Breast epithelium (tissue), 4 donors: Measurements from ENCODE around the gene RASA3. TPM values are rescaled to one million over a fixed set of nuclear protein-coding genes. Genes with fewer than 3 reads are reported as not detected.
"Not testable (repeated sequence)": the region's sequence is repeated elsewhere in the genome, so short reads cannot be mapped to it uniquely, and the experiment has no call there.

Experiments used
- DNase-seq, 2 donors: peaks; one replicate each; pipeline ENCODE4 v3.0.0-alpha.2; 2019; ENCODE audit warnings: low spot score in 2 of 2
- H3K27ac ChIP-seq, 2 donors: fragments of 200-600 bp; sonication (generic) in 1 of 2; one replicate each; pipeline ENCODE4 v1.5.1; 2016 to 2019; ENCODE audit warnings: mild to moderate bottlenecking in 1 of 2
- H3K27me3 ChIP-seq, 2 donors: fragments of 200-600 bp; sonication (generic) in 1 of 2; one replicate each; pipeline versions ENCODE4 v1.5.1 to v1.6.0; 2017 to 2019; ENCODE audit warnings: control low read depth in 1 of 2, mild to moderate bottlenecking in 1 of 2
- H3K36me3 ChIP-seq: fragments of 200-600 bp; one replicate; pipeline ENCODE4 v1.5.1; 2019
- H3K4me1 ChIP-seq, 2 donors: fragments of 200-600 bp; sonication (generic); one replicate each; pipeline ENCODE4 v1.5.1; 2016 to 2019; ENCODE audit warnings: control low read depth in 1 of 2
- H3K4me3 ChIP-seq, 3 donors: fragments of 200-600 bp; sonication (generic); 1 replicate in 2 of 3; 2 replicates in 1 of 3; pipeline ENCODE4 v1.5.1; 2016 to 2019; ENCODE audit warnings: mild to moderate bottlenecking in 3 of 3, moderate library complexity in 2 of 3
- H3K9me3 ChIP-seq, 2 donors: fragments of 200-600 bp; sonication (generic) in 1 of 2; one replicate each; pipeline ENCODE4 v1.5.1; 2016 to 2019; ENCODE audit warnings: control low read depth in 1 of 2
- POLR2A ChIP-seq: fragments of 450-650 bp; IDR thresholded peaks from one replicate; pipeline ENCODE4 v1.6.1; 2016; ENCODE audit warnings: antibody characterized with exemption, mild to moderate bottlenecking, moderate library complexity
- POLR2AphosphoS5 ChIP-seq, 3 donors: sonication (generic); formaldehyde crosslinking; IDR thresholded peaks; one replicate each; pipeline ENCODE4 v1.6.1; 2017; ENCODE audit warnings: antibody characterized with exemption in 3 of 3
- intact Hi-C: fragments of 100-400 bp; cut with DNase I; formaldehyde crosslinking; loops from one replicate; pipeline ENCODE4 v1.15.1; 2023; ENCODE audit warnings: low total_unique reads
- total RNA-seq, 3 donors: library from RNA; depleted of rRNA; stranded (reverse); fragments of >200 nt; gene quantifications; one replicate each; pipeline ENCODE4 v1.1.0, GENCODE V29; 2016
- TF ChIP-seq, protein P1 (sequence below), 3 donors: fragments of 450-650 bp; IDR thresholded peaks; one replicate each; pipeline ENCODE4 v1.5.1; 2016 to 2017; ENCODE audit warnings: antibody characterized with exemption in 3 of 3, mild to moderate bottlenecking in 3 of 3, moderate library complexity in 3 of 3

The RASA3 gene
- total RNA-seq, 3 donors from 2014 or later = 14.2 to 54.9 (median 31.5) TPM

- intact Hi-C loops = loop anchor here (1.0 kb wide), 1 partner anchor 23 kb away; no protein-coding TSS in a partner anchor
- Histone ChIP-seq H3K27ac (peak overlapping the region; percentile 40 to 61), H3K9me3 (no peaks in the 10 kb centered on the region), H3K4me1 (no peaks in the 10 kb centered on the region), H3K27me3 (no peaks in the 10 kb centered on the region), H3K4me3 (no peak overlapping the region), H3K36me3 (no peaks in the 10 kb centered on the region)
- DNase-seq = peak in 1 of 2 donors; percentile 52
- TF ChIP-seq POLR2AphosphoS5 (IDR thresholded peaks at IDR 0.05) = no peak
- TF ChIP-seq, protein P1, sequence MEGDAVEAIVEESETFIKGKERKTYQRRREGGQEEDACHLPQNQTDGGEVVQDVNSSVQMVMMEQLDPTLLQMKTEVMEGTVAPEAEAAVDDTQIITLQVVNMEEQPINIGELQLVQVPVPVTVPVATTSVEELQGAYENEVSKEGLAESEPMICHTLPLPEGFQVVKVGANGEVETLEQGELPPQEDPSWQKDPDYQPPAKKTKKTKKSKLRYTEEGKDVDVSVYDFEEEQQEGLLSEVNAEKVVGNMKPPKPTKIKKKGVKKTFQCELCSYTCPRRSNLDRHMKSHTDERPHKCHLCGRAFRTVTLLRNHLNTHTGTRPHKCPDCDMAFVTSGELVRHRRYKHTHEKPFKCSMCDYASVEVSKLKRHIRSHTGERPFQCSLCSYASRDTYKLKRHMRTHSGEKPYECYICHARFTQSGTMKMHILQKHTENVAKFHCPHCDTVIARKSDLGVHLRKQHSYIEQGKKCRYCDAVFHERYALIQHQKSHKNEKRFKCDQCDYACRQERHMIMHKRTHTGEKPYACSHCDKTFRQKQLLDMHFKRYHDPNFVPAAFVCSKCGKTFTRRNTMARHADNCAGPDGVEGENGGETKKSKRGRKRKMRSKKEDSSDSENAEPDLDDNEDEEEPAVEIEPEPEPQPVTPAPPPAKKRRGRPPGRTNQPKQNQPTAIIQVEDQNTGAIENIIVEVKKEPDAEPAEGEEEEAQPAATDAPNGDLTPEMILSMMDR (IDR thresholded peaks at IDR 0.05) = no peak
- no peak for TF ChIP-seq POLR2A
These were observed 30.9 kb downstream of the RASA3 start for GRCh38 chr13:114101358-114102130.

DNA sequence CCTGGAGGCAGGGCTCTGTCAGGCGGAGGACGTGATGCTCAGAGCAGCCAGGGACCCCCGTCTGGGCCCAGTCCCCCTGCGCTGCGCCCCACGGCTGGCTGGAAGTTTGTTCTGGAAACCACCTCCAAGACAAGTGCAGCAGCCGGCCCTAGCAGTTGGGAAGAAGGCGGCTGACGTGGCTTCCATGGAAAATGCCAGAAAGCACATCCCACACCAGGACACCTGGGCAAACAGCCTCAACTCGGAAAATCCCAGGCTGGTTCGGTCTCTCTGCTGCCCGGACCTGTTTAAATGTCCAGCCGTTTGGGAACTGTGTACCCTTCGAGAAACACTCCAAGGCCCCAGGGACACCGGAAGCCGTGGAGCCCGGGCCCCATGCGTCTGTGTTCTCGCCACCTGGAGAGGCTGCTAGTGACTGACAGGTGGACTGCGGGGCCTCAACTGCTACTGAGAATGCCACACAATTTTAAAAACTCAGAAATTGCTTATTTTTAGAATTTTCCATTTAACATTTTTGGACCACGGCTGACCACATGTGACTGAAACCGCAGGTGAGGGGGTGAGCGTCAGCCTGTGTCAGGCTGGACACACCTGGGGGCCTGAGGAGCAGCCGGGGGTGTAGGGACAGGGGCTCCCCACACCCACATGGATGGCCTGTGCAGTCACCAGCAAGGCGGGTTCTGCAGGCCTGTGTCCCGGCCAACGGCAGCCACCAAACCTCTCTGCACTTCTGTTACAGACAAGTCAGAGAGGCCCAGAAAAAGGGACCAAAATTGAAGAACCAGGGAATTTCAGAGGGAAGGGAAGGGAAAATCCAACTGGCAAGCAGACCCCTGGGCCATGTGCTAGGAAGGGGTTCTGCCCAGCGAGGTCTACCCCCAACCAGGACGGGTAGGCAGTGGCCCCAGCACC lies 31.7 kb downstream of the RASA3 start:
- Histone ChIP-seq H3K36me3 (no peaks in the 10 kb centered on the region), H3K4me1 (no peaks in the 10 kb centered on the region), H3K4me3 (no peak overlapping the region), H3K27me3 (no peaks in the 10 kb centered on the region), H3K27ac (peak overlapping the region; percentile 40 to 61), H3K9me3 (no peaks in the 10 kb centered on the region)
- intact Hi-C loops = no loop called here
- DNase-seq = peak in 1 of 2 donors; percentile 57
- TF ChIP-seq POLR2AphosphoS5 (IDR thresholded peaks at IDR 0.05) (no peak), POLR2A (no peak)
- TF ChIP-seq, protein P1 (IDR thresholded peaks at IDR 0.05) = no peak

GRCh38 chr13:114099918-114100445 lies 32.4 kb downstream of the RASA3 start:
- Histone ChIP-seq H3K9me3 (no peaks in the 10 kb centered on the region), H3K4me1 (no peaks in the 10 kb centered on the region), H3K27me3 (no peaks in the 10 kb centered on the region), H3K4me3 (peak overlapping the region in 1 of 3 donors; percentile 5), H3K36me3 (no peaks in the 10 kb centered on the region), H3K27ac (peak overlapping the region; percentile 33 to 40)
- TF ChIP-seq, protein P1 (IDR thresholded peaks at IDR 0.05) = no peak
- TF ChIP-seq POLR2AphosphoS5 (IDR thresholded peaks at IDR 0.05) = no peak
- no peak for TF ChIP-seq POLR2A
- peak in 1 of 2 donors; percentile 52 for DNase-seq
- intact Hi-C loops = no loop called here

- intact Hi-C loops = no loop called here
- TF ChIP-seq, protein P1 (IDR thresholded peaks at IDR 0.05) = no peak
- peak in 1 of 3 donors; percentile 45 for TF ChIP-seq POLR2AphosphoS5 (IDR thresholded peaks at IDR 0.05)
- peak overlapping the region in 1 of 3 donors; percentile 29 for H3K4me3 ChIP-seq
- H3K9me3 ChIP-seq = no peaks in the 10 kb centered on the region
- H3K27me3 ChIP-seq = no peaks in the 10 kb centered on the region
- peak overlapping the region in 1 of 2 donors; percentile 68 for H3K27ac ChIP-seq
- no peaks in the 10 kb centered on the region for H3K36me3 ChIP-seq
- DNase-seq = peak in 1 of 2 donors; percentile 75
- H3K4me1 ChIP-seq = no peaks in the 10 kb centered on the region
These were observed 33.2 kb downstream of the RASA3 start for GRCh38 chr13:114099191-114099590.

DNA sequence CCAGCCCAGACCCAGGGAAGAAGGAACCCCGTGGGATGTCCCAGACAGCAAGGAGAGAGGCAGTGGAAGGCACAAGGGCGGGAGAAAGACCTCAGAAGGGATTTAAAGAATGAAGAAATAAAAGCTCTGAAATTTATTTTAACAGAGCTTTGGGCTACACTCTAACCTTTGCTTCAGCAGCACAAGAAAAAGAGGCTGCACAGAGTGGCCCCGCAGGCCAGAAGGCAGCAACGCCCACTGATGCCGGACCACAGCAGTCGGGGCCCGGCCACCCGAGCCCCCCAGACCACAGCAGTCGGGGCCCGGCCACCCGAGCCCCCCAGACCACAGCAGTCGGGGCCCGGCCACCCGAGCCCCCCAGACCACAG lies 33.8 kb downstream of the RASA3 start:
- H3K9me3 ChIP-seq, H3K4me3 ChIP-seq, H3K27me3 ChIP-seq, H3K36me3 ChIP-seq, intact Hi-C loops, H3K4me1 ChIP-seq: not testable (repeated sequence)
- peak overlapping the region in 1 of 2 donors; percentile 68 for H3K27ac ChIP-seq
- peak in 1 of 2 donors; percentile 12 for DNase-seq
